NB4 (cell line): ENCODE measurements around the gene LPCAT1.
"Not testable (repeated sequence)": the region's sequence is repeated elsewhere in the genome, so short reads cannot be mapped to it uniquely, and the experiment has no call there.

Experiments used
- DNase-seq: peaks from one replicate; pipeline ENCODE4 v3.0.0; 2010; ENCODE audit warnings: low read depth
- H3K4me3 ChIP-seq: one replicate; pipeline ENCODE4 v1.5.1; 2011; ENCODE audit warnings: mild to moderate bottlenecking, low read depth, low read length, moderate library complexity
- MYC ChIP-seq: IDR thresholded peaks from 2 replicates; pipeline ENCODE4 v1.6.1; 2011; ENCODE audit warnings: low read depth, low read length
- POLR2A ChIP-seq: IDR thresholded peaks from 2 replicates; pipeline ENCODE4 v1.6.1; 2011; ENCODE audit warnings: mild to moderate bottlenecking; ENCODE audit not compliant: insufficient read length; ENCODE audit errors: extremely low read depth
- TF ChIP-seq, protein P1 (sequence below): IDR thresholded peaks from 2 replicates; pipeline ENCODE4 v1.6.1; 2011; ENCODE audit warnings: low read depth, low read length
- TF ChIP-seq, protein P2 (sequence below): IDR thresholded peaks from one replicate; pipeline ENCODE4 v1.5.1; 2012; ENCODE audit warnings: low read depth, low read length

Gene LPCAT1, protein sequence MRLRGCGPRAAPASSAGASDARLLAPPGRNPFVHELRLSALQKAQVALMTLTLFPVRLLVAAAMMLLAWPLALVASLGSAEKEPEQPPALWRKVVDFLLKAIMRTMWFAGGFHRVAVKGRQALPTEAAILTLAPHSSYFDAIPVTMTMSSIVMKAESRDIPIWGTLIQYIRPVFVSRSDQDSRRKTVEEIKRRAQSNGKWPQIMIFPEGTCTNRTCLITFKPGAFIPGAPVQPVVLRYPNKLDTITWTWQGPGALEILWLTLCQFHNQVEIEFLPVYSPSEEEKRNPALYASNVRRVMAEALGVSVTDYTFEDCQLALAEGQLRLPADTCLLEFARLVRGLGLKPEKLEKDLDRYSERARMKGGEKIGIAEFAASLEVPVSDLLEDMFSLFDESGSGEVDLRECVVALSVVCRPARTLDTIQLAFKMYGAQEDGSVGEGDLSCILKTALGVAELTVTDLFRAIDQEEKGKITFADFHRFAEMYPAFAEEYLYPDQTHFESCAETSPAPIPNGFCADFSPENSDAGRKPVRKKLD

DNA sequence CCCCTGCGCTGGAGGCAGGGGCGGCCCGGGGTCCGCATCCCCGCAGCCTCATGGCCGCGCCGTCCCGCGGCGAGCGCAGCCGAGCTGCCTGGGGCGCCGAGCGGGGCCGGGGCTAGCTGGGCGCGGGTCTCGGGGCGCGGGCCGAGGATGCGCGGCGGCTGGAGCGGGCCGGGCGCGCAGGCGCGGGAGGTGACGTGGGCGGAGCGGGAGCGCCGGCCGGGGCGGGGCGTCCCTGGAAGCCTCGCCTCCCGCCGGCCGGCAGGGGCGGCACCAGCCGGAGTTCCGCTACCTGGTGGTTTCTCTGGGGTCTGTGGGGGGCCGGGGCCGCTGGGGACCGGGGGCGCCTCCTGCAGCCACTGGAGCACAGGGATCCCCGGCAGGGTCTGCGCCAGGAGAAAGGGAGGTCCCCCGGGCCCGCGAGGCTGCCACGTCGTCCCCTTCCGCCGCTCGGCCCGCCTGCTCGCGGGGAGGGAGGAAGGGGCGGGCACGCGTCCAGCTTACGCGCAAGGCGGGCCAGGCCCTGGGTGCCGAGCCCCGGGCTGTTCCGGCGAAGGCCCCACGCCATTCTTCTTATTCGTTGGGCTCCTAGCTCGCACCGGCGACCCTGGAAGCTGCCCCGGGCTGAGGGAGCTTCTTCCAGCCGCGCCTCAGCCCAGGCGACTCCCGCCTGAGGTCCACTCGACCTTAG, at the start of gene LPCAT1:
TSS of gene LPCAT1 (minus strand) at position 168 of the 688 bp plus-strand sequence. CDS start at position 52, 116 bp downstream.
- TF ChIP-seq, protein P1, sequence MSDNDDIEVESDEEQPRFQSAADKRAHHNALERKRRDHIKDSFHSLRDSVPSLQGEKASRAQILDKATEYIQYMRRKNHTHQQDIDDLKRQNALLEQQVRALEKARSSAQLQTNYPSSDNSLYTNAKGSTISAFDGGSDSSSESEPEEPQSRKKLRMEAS: peak; percentile 75
- peak; percentile 83 for TF ChIP-seq MYC
- TF ChIP-seq, protein P2, sequence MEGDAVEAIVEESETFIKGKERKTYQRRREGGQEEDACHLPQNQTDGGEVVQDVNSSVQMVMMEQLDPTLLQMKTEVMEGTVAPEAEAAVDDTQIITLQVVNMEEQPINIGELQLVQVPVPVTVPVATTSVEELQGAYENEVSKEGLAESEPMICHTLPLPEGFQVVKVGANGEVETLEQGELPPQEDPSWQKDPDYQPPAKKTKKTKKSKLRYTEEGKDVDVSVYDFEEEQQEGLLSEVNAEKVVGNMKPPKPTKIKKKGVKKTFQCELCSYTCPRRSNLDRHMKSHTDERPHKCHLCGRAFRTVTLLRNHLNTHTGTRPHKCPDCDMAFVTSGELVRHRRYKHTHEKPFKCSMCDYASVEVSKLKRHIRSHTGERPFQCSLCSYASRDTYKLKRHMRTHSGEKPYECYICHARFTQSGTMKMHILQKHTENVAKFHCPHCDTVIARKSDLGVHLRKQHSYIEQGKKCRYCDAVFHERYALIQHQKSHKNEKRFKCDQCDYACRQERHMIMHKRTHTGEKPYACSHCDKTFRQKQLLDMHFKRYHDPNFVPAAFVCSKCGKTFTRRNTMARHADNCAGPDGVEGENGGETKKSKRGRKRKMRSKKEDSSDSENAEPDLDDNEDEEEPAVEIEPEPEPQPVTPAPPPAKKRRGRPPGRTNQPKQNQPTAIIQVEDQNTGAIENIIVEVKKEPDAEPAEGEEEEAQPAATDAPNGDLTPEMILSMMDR: no peak
- peak; percentile 71 for TF ChIP-seq POLR2A

DNA sequence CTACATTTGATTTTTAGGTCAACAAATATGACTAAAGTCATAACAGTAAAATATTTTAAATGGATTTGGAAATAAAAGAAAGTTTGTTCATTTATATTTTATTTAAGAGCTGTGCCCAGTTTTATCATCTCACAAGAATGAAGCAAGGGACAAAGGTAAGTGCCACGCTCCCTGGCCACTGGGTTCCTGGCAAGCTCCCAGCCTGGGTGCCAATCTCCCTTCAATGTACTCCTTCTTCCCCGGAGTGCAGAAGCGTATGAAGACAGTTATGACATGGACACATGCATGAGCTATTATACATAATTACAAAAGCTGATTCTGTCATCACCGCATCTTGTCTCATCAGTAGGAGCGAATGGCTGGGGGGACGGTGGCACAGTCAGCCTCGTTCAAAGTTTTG, 48.1 kb upstream of the LPCAT1 start:
- H3K4me3 ChIP-seq, DNase-seq: not testable (repeated sequence)

More for the DNA sequence above, at the start of gene LPCAT1:
- H3K4me3 ChIP-seq: peak within 1 kb of the TSS; percentile 62
- DNase-seq: peak; percentile 88

DNA sequence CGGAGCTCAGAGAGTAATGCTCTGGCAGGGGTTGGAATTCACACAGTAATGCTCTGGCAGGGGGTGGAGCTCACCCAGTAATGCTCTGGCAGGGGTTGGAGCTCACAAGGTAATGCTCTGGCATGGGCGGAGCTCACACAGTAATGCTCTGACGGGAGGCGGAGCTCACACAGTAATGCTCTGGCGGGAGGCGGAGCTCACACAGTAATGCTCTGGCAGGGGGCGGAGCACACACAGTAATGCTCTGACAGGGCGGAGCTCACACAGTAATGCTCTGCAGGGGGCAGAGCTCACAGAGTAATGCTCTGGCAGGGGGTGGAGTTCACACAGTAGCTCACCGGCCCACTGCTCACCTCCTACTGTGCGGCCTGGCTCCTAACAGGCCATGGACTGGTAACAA, 47.2 kb upstream of the LPCAT1 start:
- TF ChIP-seq MYC: no peak
- TF ChIP-seq, protein P1: no peak
- no peak for TF ChIP-seq POLR2A
- TF ChIP-seq, protein P2: no peak
- no peak for DNase-seq
- no peak overlapping the region for H3K4me3 ChIP-seq

DNA sequence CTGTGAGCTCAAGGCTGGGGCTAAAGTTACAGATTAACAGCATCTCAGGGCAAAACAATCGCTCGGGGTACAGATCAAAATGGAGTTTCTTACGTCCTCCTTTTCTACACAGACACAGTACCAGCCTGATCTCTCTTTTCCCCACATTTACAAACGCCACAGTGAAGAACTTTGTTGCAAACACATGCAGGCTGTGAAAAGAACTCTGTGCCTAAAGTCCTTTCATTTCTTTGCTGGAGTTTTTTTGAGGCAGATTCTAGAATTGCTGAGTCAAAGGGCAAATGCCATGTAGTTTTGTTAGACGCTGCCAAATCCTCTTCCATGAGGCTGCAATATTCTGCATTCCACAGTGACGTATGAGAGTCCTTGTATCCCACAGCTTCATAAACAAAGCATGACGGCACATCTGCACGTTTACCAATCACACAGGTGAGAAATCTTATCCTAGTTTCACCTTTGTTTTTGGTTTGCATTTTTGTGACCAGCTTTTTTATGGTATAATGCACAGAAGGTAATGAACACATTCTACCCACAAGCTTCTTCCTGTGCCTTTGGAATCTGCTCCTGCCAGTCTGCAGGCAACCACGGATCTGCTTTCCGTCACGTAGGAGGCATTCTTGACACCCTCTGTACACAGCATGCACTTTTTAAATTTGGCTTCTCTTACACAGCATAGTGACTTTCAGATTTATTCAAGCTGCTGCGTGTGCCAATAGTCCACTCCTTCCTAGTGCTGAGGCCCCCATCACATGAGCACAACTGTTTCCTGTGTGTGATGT, 44.6 kb upstream of the LPCAT1 start:
- no peak overlapping the region for H3K4me3 ChIP-seq
- DNase-seq: no peak
- TF ChIP-seq, protein P1: no peak
- TF ChIP-seq MYC (no peak), POLR2A (no peak)
- TF ChIP-seq, protein P2: no peak

DNA sequence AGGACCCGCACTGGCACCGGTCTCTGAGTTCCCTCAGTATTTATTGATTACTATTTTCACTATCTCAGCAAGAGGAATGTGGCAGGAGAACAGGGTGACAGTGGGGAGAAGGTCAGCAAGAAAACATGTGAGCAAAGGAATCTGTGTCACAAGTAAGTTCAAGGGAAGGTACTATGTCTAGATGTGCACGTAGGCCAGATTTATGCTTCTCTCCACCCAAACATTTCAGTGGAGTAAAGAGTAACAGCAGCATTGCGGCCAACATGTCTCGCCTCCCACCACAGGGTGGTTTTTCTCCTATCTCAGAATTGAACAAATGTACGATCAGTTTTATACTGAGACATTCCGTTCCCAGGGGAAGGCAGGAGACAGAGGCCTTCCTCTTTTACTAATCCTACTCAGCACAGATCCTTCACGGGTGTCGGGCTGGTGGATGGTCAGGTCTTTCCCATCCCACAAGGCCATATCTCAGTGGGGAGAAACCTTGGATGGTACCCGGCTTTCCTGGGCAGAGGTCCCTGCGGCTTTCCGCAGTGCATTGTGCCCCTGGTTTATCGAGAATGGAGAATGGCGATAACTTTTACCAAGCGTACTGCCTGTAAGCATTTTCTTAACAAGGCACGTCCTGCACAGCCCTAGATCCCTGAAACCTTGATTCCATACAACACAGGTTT, 43.9 kb upstream of the LPCAT1 start:
- peak; percentile 52 for DNase-seq
- H3K4me3 ChIP-seq: not testable (repeated sequence)

DNA sequence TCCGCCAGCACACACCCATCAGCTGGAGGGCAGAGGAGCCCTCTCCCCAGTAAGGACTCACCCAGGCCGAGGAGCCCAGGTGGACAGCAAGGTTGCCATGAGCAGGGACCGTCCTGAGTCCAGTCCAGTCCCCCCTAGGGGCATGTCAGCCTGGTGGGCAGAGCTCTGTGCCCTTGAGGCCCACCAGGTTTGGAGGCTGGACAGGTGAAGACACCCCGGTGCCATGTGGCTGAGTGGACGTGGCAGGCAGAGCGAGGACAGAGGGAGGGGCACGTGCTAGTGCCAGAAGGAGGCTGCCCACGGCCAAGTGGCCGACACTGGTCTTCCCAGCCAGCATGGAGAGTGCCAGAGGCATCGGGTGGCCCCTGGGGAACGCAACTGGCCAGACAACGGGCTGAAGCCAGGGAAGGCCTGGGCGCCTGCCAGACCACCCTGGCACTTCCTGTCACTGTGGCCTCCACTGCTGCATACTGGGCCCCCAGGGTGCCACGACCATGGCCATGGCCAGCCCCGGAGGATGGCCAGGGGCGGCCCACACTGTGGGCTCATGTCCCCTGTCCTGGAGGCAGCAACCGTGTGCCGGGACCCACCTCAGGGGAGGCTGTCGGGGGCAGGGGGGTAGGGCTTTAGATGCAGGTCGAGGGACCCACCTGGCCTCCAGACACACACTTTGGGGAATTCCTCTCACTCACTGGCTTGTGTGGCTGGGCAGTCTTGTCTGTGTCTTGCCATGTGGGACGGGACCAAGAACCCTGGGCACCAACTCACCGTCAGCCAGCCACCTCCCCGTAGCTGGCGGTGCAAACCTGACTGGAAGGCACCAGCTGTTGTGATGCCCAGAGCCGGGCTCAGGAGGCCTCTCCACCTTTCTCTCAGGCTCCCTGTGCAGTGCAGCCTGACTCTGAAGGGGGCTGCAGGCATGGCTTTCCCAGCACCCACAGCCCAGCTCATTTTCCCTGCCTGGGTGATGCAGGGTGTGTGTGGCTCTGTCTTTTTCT, 42.3 kb upstream of the LPCAT1 start:
- no peak for DNase-seq
- H3K4me3 ChIP-seq: no peak overlapping the region
- no peak for TF ChIP-seq MYC
- no peak for TF ChIP-seq POLR2A
- TF ChIP-seq, protein P2: no peak
- TF ChIP-seq, protein P1: no peak
